ENCODE measurements around the gene DISC1. TPM values are rescaled to one million over a fixed set of nuclear protein-coding genes. Genes with fewer than 3 reads are reported as not detected.

The DISC1 gene
- total RNA-seq, 1 donor = 21.0 TPM

GRCh38 chr1:231694075-231694431 lies 67.5 kb downstream of the DISC1 start:
- DNase-seq (ENCODE audit: low read depth in 2 of 3, low spot score in 2 of 3) = no peak

DNA sequence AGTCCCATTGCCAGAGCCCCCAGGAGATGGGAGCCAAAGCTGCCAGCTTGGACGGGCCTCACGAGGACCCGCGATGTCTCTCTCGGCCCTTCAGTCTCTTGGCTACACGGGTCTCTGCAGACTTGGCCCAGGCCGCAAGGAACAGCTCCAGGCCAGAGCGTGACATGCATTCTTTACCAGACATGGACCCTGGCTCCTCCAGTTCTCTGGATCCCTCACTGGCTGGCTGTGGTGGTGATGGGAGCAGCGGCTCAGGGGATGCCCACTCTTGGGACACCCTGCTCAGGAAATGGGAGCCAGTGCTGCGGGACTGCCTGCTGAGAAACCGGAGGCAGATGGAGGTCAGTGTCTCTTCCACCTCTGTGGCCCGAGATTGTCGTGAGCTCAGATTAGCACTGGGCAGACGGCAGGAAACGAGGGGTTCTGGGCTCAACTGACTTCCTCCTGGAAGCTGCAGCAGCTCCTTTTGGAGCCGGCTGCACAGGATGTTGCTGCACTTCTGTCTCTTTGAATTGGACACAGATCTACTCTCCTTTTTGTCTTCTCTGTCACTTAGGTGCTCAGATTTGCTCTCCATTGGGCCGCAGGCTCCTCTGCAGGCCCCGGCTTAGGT lies 68.0 kb downstream of the DISC1 start:
- no peak for DNase-seq (ENCODE audit: low read depth in 2 of 3, low spot score in 2 of 3)

- DNase-seq (ENCODE audit: low read depth in 2 of 3, low spot score in 2 of 3) = no peak
Measured at GRCh38 chr1:231695439-231696255, 69.1 kb downstream of the DISC1 start.

DNA sequence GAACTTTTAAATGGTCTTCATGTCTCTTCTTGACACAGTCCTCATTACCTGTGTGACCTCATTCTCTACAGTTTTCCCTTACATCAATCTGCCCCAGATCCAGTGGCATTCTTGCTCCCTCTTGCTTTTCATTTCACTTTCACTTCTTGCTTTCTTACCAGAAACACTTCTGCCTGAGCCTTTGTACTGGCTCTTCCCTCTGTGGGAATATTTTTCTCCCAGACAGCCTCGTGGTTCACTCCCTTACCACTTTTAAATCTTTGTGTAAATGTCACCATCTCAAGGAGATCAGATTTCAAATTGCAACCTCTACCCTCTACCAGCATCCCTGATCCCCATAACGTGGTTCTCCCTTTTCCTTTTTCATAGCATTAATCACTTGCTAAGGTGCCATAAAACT lies 73.2 kb downstream of the DISC1 start:
- DNase-seq (ENCODE audit: low read depth in 2 of 3, low spot score in 2 of 3) = no peak

- DNase-seq (ENCODE audit: low read depth in 2 of 3, low spot score in 2 of 3) = no peak
Measured at GRCh38 chr1:231701306-231701705, 74.7 kb downstream of the DISC1 start.

DNA sequence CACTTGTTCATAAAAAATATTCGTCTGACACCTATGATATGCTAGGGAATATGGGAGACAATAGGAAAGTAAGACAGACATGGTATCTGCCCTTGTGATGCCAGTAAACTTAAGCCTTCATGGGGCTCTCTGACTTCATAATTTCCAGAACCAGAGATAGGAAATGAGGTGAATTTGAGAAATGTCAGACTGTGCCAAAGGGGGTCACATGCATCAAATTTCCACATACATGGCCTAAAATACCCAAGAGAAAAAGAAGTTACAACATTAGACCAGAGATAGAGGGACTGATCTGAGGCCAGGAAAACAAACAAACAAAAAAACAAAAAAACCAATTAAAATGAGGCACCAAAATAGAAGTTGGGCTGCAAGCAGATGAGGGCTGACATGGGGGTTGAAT lies 75.7 kb downstream of the DISC1 start:
- DNase-seq (ENCODE audit: low read depth in 2 of 3, low spot score in 2 of 3) = no peak

GRCh38 chr1:231702804-231703203 lies 76.2 kb downstream of the DISC1 start:
- DNase-seq (ENCODE audit: low read depth in 2 of 3, low spot score in 2 of 3) = no peak

GRCh38 chr1:231705806-231706760 lies 79.5 kb downstream of the DISC1 start:
- DNase-seq (ENCODE audit: low read depth in 2 of 3, low spot score in 2 of 3) = no peak

GRCh38 chr1:231706934-231707333 lies 80.3 kb downstream of the DISC1 start:
- DNase-seq (ENCODE audit: low read depth in 2 of 3, low spot score in 2 of 3) = no peak

DNA sequence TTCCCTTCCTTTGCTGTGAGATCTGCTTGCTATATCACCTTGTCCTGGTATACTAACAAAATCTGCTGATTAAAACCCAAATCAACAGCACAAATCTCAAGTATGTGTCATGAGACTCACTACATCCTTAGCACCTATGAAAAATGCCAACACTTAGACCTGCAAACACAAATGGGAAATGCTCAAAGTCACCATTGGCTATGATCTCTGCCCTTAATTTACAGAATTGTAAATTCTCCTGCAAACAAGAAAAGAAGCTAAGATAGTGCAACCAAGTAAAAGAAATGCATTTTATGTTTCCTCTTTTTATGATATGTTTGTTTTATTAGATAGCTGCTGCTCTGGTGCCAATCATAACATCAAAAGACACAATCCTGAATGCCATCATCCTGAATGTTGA lies 80.8 kb downstream of the DISC1 start:
- no peak for DNase-seq (ENCODE audit: low read depth in 2 of 3, low spot score in 2 of 3)

DNA sequence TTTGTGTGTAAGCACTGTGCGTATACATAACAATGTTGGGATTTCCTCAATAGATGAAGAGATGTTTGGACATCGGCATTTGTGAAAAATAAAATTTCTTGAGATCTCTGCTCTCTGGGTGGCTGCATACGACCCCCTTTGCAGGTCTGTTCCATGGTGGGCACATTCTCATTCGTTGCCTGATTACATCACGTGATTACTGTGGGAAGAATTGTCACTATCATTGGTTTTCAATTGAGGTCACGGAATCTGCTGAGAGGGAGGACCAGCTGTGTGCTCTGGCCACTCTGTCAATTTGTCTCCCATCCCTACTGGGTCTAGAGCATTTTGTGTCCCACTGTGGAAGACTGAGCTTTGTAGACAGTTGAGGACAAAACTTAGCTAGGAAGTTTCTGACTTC lies 81.8 kb downstream of the DISC1 start:
- DNase-seq (ENCODE audit: low read depth in 2 of 3, low spot score in 2 of 3) = no peak

DNA sequence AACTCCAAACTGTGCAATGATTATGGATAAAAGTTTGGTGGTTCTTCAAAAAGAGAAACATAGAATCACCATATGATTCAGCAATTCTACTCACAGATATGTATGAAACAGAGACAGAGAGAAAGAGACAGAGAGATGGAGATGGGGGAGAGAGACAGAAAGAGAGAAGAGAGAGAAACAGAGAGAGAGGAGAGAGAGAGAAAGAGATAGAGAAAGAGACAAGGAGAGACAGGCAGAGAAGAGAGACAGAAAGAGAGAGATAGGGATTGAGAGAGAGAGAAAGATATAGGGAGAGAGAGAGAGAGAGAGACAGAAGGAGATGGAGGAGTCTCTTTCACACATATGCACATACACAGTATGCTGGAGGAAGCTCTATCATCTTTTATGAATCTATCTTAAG lies 87.8 kb downstream of the DISC1 start:
- no peak for DNase-seq (ENCODE audit: low read depth in 2 of 3, low spot score in 2 of 3)

- no peak for DNase-seq (ENCODE audit: low read depth in 2 of 3, low spot score in 2 of 3)
Measured at GRCh38 chr1:231715816-231716722, 89.5 kb downstream of the DISC1 start.

DNA sequence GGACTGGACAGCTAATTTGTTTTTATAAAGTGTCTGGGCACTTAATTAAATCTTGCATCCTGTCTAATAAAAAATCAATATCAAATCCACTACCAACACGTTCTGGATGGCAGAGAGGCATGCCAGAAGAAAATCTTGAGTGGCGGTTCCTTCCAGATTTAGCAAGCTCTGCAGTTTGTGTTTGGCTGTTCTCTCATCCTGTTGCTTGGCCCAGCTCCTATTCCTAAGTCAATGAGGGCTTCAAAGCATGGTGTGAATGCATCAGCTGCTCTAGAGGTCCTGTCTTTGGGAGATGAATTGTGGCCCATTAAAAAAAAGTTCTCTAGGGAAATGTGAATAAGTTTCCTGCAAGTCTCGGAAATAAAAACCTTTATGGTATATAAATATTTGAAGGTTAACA lies 90.3 kb downstream of the DISC1 start:
- no peak for DNase-seq (ENCODE audit: low read depth in 2 of 3, low spot score in 2 of 3)

DNA sequence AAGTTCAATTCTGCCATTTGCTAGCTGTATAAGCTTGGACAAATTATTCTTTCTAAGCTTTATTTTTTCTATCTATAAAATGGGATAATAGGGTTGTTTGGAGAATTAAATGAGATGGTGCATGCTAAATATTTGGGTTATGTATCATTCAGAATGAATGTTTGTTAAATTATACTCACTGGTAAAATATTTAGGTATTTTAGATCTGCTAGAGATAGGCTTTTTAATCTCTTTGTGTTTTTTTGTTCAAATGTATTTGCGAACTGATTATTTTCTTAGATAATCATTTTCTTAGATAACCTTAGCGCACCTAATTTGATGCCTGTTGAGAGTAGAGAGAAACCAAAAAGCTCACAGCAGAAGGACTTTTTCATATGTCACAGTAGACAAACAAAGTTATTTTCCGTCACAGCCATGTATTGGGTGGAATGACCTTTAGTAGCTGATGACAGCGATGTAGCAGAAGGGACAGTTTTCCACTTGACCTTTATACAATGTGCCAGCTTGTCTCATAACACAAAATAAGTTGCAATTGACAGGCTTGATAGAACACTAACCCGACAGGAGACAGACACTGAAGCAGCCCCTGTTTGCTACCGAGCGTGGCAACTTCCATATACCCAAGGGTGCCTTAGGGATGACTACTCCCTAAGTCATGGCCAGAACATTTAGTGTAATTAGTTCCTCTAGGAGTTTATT lies 93.0 kb downstream of the DISC1 start:
- no peak for DNase-seq (ENCODE audit: low read depth in 2 of 3, low spot score in 2 of 3)

DNA sequence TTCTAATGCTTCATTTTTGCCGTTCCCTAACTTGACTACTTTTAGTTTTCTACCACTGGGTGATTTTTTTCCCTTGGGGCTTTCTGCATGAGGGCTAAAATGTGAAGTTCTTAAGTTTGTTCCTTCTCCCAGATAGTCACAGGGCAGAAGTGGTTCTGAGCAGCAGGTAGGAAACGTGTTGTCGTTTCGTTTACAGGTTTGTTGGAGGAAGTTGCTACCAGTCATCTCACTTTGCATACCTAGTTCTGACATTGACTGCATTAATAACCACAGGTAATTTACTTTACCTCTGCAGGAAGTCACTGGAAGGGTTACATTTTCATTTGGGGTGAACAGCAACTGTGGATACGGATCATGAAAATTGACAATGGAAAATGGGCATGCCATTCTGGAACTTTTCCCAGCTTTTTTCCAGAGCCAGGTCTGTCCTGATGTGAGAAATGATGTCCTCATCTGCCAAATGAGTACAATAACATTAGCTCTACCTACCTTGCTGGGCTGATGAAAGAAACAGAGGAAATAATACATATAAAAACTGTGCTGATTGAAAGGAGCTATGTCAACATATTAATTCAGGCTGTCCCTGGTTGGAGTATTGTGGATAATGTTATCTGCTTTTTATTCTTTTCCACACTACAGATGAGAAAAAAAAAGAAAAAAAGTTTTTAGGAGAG lies 94.2 kb downstream of the DISC1 start:
- no peak for DNase-seq (ENCODE audit: low read depth in 2 of 3, low spot score in 2 of 3)

DNA sequence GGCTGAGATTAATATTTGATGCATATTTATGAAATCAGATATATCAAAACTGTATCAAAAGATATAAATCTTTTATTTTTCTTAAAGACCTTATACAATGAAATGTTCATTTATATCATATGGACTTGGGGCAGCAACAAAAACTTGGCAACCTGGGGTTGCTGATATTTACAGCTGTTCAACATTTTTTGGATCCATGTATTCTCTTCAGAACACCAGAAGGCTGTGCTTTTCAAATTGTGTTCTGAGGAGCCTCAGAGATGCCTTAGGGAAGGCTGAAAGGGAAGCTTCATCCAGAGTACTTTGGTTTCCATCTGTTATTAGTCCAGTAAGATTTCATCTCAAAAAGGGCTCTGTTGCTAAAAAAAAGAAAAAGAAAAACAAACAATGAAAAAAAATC lies 94.8 kb downstream of the DISC1 start:
- no peak for DNase-seq (ENCODE audit: low read depth in 2 of 3, low spot score in 2 of 3)

- DNase-seq (ENCODE audit: low read depth in 2 of 3, low spot score in 2 of 3) = no peak
Measured at GRCh38 chr1:231722356-231722755, 95.8 kb downstream of the DISC1 start.

DNA sequence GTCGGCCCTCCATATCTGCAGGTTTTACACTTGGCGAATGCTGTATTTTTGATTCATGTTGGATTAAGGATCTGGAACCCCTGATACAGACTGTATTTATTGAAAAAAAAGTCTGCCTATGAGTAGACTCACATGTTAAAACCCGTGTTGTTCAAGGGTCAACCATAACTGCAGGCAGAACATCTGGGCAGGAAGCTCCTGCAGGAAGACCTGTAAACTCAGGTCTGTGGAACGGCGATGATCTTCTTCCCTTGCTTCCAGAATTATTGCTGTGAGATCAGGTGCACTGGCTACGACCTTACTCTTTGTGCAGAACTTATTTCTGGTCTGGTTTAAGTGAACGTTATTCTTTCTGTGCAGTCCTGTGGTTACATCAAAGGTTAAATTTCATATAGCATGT lies 96.6 kb downstream of the DISC1 start:
- no peak for DNase-seq (ENCODE audit: low read depth in 2 of 3, low spot score in 2 of 3)
